Measurements from ENCODE around the gene SLC35G3.
"Not testable (repeated sequence)": the region's sequence is repeated elsewhere in the genome, so short reads cannot be mapped to it uniquely, and the experiment has no call there.

Gene SLC35G3

DNA sequence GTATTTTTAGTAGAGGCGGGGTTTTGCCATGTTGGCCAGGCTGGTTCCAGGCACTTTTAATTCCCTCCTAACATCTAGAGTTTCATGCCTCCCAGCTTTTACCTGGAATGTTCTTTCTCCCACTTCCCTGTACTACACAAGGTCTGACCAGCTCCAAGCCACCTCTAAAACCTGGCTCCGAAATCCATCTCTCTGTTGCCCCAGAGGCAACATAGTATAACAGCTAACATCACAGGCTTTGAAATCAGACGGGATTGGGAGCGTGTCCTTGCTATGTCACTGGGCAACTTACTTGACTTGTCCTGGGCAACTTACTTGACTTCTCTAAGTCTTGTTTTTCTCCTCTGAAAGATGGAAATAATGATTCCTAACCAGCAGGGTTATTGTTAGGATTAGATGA lies 31.4 kb downstream of the SLC35G3 start:
- no peak for DNase-seq

DNA sequence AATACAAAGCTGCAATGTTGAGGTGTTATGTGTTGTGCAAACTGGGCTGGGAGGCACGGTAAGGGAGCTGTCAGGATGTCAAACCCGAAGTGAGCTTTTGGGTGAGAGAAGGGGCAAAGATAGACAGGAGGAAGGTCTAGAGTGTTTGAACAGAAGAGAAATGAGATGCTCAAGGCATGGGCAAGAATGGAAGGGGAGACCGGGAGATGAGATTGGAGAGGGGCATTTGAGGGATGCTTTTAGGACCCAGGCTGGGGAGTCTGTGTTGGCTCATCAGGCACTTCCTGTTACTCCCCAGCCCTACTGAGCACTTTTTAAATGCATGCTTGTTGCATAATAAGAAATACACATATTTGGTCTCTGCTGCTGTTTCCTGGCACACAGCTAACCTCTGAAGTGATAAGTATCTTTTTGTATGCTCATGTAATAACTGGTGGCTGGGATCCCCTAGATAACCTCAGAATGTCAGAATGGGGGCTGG lies 32.9 kb downstream of the SLC35G3 start:
- no peak for DNase-seq

DNA sequence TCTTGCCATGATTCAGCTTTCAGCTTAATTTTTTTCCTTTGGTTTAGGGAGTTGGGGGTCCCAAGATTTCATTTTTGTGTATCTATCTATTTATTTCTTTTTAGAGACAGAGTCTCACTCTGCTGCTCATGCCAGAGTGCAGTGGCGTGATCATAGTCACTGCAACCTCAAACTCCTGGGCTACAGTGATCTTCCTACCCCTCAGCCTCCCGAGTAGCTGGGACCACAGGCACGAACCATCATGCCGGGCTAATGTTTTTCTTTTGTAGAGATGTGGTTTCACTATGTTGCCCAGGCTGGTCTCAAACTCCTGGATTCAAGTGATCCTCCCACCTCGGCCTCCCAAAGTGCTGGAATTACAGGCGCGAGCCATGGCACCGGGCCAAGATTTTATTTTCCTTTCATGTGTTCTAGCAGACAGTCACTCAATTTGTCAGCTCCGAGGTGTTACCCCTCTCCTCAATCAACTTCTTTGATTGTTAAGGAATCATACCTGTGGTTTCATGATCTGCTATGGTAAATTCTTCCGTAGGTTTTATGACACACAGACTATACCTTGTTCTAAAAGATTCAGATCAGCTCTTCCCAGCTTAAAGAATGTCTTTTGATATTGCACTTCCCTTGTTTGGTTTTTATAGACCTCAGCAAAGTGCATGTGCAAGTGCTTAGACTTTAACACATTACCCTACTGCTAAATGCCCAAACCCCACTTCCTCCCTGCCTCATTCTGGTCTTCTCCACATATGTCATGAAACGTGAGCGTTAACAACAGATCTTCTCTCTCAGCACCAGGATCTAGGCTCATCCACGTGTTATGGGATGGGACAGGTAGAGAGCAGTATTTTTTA lies 33.6 kb downstream of the SLC35G3 start:
- DNase-seq: no peak

DNA sequence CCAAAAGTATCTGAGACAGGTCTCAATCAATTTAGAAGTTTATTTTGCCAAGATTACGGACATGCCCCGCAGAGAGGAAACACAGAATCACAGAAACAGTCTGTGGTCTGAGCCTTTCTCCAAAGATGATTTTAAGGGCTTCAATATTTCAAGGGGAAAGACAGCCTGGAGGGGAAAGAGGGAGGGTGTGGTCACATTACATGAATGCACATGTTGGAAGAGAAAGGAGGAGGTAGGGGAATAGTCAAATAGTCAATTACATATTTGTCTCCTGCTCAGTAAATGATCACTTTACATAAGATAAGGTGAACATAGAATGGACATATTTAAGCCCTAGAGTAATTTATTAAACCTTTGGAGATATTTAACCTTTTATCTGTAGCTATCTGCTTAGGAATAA lies 34.3 kb downstream of the SLC35G3 start:
- no peak for DNase-seq

DNA sequence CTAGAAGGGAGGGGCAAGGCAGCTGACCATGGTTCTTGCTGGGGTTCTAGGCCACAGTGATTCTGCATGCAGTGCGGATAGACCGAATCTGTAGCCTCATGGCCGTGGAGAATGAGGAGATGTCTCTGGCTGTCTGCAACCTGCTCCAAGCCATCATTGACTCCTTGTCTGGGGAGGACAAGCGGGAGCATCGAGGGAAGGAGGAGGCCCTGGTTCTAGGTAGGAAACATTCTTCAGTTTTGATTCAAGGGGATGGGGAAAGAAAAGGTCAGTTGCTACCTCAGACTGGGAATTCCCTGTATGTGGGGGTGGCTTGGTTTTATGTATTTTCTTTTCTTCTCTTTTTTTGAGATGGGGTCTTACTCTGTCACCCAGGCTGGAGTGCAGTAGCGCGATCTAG lies 38.9 kb downstream of the SLC35G3 start:
- DNase-seq: no peak

DNA sequence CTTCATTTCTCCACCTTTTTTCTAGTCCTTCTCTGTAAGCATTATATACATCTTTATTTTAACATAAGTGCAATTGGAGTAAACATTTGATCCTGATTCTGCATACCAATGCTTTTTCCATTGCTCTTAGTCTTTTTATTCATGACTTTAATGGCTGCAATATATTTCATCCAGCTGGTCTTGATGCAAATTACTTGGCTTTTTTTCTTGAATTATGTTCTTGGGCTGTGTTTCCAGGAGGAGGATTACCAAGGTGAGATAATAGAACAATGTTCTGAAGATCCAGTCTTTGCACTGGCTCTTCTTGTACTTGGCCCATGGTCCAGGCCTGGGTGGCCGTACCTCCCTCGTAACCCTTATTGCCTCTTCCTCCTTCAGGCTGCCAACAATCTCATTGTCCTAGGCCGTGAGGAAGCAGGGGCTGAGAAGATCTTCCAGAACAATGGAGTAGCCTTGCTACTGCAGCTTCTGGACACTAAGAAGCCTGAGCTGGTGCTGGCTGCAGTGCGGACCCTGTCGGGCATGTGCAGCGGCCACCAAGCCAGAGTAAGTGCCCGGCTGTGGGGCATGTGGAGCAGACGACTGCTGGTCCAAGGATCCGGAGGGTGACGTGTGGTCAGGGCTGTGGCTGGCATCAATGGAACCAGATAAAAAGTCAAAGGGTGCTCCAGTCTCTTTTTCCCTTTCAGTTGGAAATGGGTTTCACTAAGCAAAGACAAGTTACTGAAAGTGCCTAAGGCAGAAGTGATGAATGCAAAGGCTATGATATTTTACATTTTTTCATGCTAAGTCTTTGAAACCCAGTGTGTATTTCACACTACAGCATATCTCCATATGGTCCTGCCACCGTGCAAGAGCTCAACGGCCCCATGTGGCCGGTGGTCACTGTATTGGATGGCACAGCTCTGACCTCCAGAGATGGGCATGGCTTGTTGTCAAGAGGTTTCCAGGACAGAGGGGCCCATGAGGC lies 39.7 kb downstream of the SLC35G3 start:
- no peak for DNase-seq

DNA sequence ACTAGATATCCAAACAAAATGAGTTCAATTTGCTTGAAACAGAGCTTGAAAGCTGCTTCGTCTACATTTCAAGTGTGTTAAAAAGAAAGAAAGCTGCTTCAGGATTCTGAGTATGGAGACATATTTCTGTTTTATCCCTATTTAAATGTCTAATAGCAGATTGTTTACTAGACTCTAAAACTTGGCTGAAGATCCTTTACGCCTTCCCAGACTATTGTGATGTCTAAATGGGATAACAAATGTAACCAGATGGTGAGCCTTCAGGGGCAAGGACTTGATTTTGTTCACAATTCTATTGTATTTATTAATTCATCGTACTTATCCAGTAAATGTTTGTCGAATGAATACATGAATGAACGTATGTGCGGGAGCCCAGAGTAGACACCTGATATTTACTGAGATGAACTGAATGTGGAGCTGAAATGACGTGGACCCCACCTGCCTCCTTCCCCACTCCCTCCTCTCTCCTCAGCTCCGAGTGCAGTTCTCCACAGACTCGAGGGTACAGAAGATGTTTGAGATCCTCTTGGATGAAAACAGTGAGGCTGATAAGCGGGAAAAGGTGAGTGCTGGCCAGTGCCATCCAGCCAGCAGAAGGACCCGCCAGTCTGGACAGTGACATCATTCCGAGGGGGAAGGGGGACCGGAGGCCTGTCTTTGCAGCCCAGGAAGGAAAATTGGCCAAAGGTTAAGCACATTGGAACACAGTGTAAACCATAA lies 41.6 kb downstream of the SLC35G3 start:
- no peak for DNase-seq

DNA sequence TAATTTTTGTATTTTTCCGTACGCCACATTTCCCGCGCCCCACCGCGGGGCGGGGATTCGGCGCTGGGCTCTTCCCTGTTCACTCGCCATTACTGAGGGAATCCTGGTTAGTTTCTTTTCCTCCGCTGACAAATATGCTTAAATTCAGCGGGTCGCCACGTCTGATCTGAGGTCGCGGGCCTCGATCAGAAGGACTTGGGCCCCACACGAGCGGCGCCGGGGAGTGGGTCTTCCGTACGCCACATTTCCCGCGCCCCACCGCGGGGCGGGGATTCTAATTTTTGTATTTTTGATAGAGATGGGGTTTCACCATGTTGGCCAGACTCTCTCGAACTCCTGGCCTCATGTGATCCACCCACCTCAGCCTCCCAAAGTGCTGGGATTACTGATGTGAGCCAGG lies 43.1 kb downstream of the SLC35G3 start:
- DNase-seq: not testable (repeated sequence)

DNA sequence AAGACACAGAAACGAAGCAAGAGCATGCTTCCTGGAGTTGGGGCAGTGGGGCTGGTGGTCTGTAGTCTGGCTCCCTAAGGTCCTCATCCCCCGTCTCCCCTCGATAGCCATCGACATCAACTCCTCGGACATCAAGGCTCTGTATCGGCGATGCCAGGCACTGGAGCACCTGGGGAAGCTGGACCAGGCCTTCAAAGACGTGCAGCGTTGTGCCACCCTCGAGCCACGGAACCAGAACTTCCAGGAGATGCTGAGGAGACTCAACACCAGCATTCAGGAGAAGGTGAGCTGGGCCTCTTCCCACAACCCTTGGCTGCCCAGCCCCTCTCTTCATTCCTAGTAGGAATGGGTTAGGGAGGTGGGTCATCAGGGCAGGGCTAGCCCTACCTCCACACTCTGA lies 44.3 kb downstream of the SLC35G3 start:
- DNase-seq: no peak

DNA sequence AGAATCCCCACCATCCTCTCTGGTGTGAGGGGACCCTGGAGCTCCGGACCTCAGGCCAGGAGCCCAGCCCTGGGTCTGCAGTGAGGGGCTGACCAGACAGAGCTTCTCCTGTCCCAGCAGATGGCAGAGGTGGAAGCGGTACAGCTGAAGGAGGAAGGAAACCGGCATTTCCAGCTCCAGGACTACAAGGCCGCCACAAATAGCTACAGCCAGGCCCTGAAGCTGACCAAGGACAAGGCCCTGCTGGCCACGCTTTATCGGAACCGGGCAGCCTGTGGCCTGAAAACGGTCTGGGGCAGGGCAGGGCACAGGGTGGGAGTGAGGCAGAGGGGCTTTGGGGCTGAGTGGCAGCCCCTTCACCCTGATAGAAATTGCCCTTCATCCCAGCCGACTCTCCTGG lies 46.0 kb downstream of the SLC35G3 start:
- DNase-seq: no peak

DNA sequence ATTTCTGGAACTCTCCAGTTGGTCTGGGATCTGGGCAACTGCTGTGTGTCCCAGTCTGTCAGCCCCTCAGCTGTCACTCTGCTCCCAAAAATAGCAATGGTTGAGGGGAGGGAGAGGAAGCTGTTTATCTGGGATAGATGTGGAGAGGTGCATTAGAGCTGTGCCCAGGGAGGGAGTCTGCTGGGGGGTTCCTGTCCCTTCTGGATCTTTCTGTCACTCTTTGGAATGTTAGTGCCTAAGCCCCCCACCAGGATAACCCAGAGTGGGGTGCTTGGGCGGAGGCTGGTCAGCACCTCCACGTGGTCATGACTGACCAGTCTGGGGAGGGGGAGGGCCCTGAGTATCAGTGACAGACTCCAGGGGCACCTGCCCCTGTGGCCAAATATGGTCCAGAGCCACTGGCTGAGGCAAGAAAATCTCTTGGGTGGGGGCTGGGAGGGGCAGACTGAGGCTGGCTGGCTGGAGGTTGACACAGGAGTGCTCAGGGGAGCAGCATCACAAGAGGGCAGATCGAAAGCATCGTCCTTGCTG lies 46.8 kb downstream of the SLC35G3 start, which contains the start of gene UNC45B:
TSS of gene UNC45B (plus strand) at position 443 of the 531 bp plus-strand sequence. CDS start 447 bp downstream, outside the sequence.
- DNase-seq: no peak

DNA sequence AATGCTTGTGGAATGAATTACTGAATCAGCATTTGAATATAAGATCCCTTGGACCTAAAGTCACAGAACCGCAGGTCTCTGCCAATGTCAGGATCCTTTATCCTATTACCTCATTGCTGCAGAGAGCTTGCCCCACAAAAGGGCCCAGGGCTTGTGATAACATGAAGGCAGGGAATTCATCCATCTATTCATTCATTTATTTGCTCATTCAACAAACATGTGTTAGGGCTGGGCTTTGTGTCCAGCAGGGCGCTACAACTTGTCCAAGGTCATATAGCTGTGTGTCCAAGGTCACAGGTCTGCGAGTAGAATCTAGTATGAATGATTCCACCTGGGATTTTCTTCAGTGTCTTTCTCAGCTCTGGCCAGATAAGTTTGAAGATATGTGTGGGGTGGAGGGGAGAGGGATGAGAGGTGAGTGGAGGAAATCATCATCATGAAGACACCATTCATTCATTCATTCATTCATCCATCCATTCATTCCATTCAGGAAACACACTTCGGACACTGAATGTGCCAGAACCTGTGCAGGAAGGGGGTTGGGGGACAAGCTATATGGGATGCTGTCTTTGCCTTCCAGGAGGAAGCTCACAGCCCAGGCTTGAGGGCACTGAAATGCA lies 47.9 kb downstream of the SLC35G3 start:
- DNase-seq: no peak

DNA sequence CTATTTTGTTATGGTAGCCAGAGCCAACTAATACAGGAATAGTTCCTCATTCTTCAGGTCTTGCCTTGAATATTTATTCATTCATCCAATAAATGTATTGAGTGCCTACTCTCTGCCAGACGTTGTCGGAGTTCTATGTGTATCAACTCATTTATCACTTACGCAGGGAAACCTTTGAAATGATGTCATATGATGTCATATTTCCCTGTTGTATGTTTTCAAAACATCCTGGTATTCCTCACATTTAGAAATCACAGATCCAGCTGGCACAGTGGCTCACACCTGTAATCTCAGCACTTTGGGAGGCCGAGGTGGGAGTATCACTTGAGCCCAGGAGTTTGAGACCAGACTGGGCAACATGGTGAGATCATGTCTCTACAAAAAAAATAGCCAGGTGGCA lies 49.4 kb downstream of the SLC35G3 start:
- DNase-seq: no peak
